BE2C (cell line): ENCODE measurements around the gene KNOP1.

Experiments used
- DNase-seq: peaks from one replicate; pipeline ENCODE4 v3.0.0-alpha.2; 2020
- H3K27me3 ChIP-seq: fragments of 250-450 bp; sonication (Bioruptor Pico); 2 replicates; pipeline ENCODE4 v1.5.1; 2020; ENCODE audit warnings: mild to moderate bottlenecking
- H3K36me3 ChIP-seq: fragments of 250-450 bp; sonication (Bioruptor Pico); 2 replicates; pipeline ENCODE4 v1.5.1; 2020; ENCODE audit warnings: mild to moderate bottlenecking
- H3K4me1 ChIP-seq: fragments of 250-450 bp; sonication (Bioruptor Pico); 2 replicates; pipeline ENCODE4 v1.5.1; 2020
- H3K4me3 ChIP-seq: 2 replicates; pipeline ENCODE4 v1.5.1; 2011; ENCODE audit warnings: low read depth, low read length
- H3K9me3 ChIP-seq: fragments of 250-450 bp; sonication (Bioruptor Pico); 2 replicates; pipeline ENCODE4 v1.5.1; 2020
- CTCF ChIP-seq: IDR thresholded peaks from 2 replicates; pipeline ENCODE4 v1.5.1; 2012; ENCODE audit warnings: mild to moderate bottlenecking, low read depth, low read length

Gene KNOP1

GRCh38 chr16:19745286-19746010, 27.4 kb upstream of the KNOP1 start:
- Histone ChIP-seq H3K27me3 (no peaks in the 10 kb centered on the region), H3K36me3 (no peaks in the 10 kb centered on the region), H3K9me3 (no peaks in the 10 kb centered on the region), H3K4me1 (peaks cover 26% of the 10 kb centered on the region), H3K4me3 (no peak overlapping the region)
- DNase-seq, result no peak
- TF ChIP-seq CTCF, result no peak

GRCh38 chr16:19744670-19745069, 26.6 kb upstream of the KNOP1 start:
- DNase-seq, result no peak
- peaks cover 26% of the 10 kb centered on the region for H3K4me1 ChIP-seq
- no peak overlapping the region for H3K4me3 ChIP-seq
- no peaks in the 10 kb centered on the region for H3K9me3 ChIP-seq
- TF ChIP-seq CTCF, result no peak
- no peaks in the 10 kb centered on the region for H3K27me3 ChIP-seq
- H3K36me3 ChIP-seq, result no peaks in the 10 kb centered on the region

GRCh38 chr16:19743816-19744159, 25.8 kb upstream of the KNOP1 start:
- Histone ChIP-seq H3K36me3 (no peaks in the 10 kb centered on the region), H3K4me3 (no peak overlapping the region), H3K4me1 (peaks cover 21% of the 10 kb centered on the region), H3K9me3 (no peaks in the 10 kb centered on the region), H3K27me3 (no peaks in the 10 kb centered on the region)
- no peak for TF ChIP-seq CTCF
- no peak for DNase-seq

- no peaks in the 10 kb centered on the region for H3K27me3 ChIP-seq
- no peaks in the 10 kb centered on the region for H3K36me3 ChIP-seq
- H3K4me1 ChIP-seq, result peaks cover 4% of the 10 kb centered on the region; the same call in 1 of the 2 replicates
- no peak overlapping the region for H3K4me3 ChIP-seq
- DNase-seq, result no peak
- TF ChIP-seq CTCF, result no peak
- H3K9me3 ChIP-seq, result no peaks in the 10 kb centered on the region
Observed at GRCh38 chr16:19741354-19741753, 23.3 kb upstream of the KNOP1 start.

GRCh38 chr16:19737306-19738038, 19.4 kb upstream of the KNOP1 start:
- DNase-seq, result no peak
- H3K9me3 ChIP-seq, result no peaks in the 10 kb centered on the region
- no peaks in the 10 kb centered on the region for H3K27me3 ChIP-seq
- peaks cover 2% of the 10 kb centered on the region; the same call in 1 of the 2 replicates for H3K4me1 ChIP-seq
- TF ChIP-seq CTCF, result no peak
- no peaks in the 10 kb centered on the region for H3K36me3 ChIP-seq
- no peak overlapping the region for H3K4me3 ChIP-seq

- H3K4me3 ChIP-seq, result no peak overlapping the region
- H3K4me1 ChIP-seq, result no peaks in the 10 kb centered on the region
- TF ChIP-seq CTCF, result no peak
- H3K36me3 ChIP-seq, result no peaks in the 10 kb centered on the region
- no peak for DNase-seq
- no peaks in the 10 kb centered on the region for H3K9me3 ChIP-seq
- H3K27me3 ChIP-seq, result no peaks in the 10 kb centered on the region
Observed at GRCh38 chr16:19735074-19735867, 17.2 kb upstream of the KNOP1 start.
